Osteocyte (in vitro differentiated cells): ENCODE measurements around the gene BRCC3. TPM values are rescaled to one million over a fixed set of nuclear protein-coding genes. Genes with fewer than 3 reads are reported as not detected.

Source experiments
- DNase-seq: peaks from one replicate; pipeline ENCODE4 v3.0.0; 2021; ENCODE audit warnings: mixed read lengths; ENCODE audit not compliant: unreplicated experiment; ENCODE audit errors: extremely low spot score
- H3K27ac Mint-ChIP-seq: one replicate; pipeline ENCODE4 v1.8.0; 2021; ENCODE audit warnings: mild to moderate bottlenecking, mixed read lengths; ENCODE audit not compliant: unreplicated experiment
- H3K27me3 Mint-ChIP-seq: one replicate; pipeline ENCODE4 v1.8.0; 2021; ENCODE audit warnings: mixed read lengths; ENCODE audit not compliant: unreplicated experiment
- H3K36me3 Mint-ChIP-seq: one replicate; pipeline ENCODE4 v1.8.0; 2021; ENCODE audit warnings: mixed read lengths; ENCODE audit not compliant: unreplicated experiment
- H3K4me1 Mint-ChIP-seq: one replicate; pipeline ENCODE4 v1.8.0; 2021; ENCODE audit warnings: mixed read lengths; ENCODE audit not compliant: unreplicated experiment
- H3K4me3 Mint-ChIP-seq: one replicate; pipeline ENCODE4 v1.8.0; 2021; ENCODE audit warnings: mild to moderate bottlenecking, moderate library complexity, mixed read lengths; ENCODE audit not compliant: unreplicated experiment
- H3K9me3 Mint-ChIP-seq: one replicate; pipeline ENCODE4 v1.8.0; 2021; ENCODE audit warnings: mixed read lengths; ENCODE audit not compliant: unreplicated experiment
- CTCF ChIP-seq: fragments of 200-600 bp; sonication (generic); IDR thresholded peaks from 2 replicates; pipeline ENCODE4 v1.5.0; 2021; ENCODE audit warnings: antibody characterized with exemption, mild to moderate bottlenecking, moderate library complexity
- total RNA-seq: library from RNA; stranded (reverse); gene quantifications from 2 replicates; pipeline ENCODE4 v1.2.1, GENCODE V29; 2021

BRCC3 gene
- total RNA-seq, 1 donor from 2014 or later: 15.3 TPM

DNA sequence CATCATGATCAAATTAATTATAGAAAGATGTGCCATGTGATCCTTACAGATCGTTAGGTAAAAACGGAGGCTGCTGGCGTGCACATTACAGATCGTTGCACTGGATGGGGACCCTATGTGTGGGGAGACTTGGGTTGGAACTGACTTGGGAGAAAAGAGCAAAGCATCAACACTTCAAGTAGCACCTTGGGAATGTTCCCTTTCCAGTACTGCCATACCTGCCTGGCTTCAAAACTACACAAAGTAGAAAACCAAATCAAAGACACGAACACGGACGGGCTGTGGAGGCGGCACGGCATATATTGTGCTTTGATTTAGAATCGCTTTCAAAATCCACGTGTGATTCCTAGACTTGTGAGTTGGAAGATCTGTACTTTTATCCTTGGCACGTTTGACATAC lies 1.3 kb upstream of the BRCC3 start:
- H3K36me3 Mint-ChIP-seq: peaks cover 2% of the 10 kb centered on the region
- peak overlapping the region; percentile 80 for H3K4me3 Mint-ChIP-seq
- peak overlapping the region; percentile 91 for H3K27ac Mint-ChIP-seq
- no peaks in the 10 kb centered on the region for H3K27me3 Mint-ChIP-seq
- no peak for TF ChIP-seq CTCF
- DNase-seq: no peak
- no peaks in the 10 kb centered on the region for H3K9me3 Mint-ChIP-seq
- H3K4me1 Mint-ChIP-seq: peaks cover 27% of the 10 kb centered on the region

DNA sequence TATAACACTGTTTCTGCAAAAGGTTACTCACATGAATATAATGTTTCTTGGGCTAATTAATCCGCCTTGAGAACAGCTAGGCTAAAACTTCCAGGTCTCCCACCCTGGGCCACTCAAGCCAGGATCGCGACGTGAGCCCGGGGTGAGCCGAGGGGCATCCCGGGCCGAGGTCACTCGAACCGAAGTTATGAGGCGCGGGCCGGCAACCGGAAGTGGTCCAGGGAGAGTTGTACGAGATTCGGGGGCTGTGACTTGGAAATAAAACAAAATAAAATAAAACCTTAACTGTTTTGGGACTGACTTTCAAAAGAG lies 689 bp upstream of the BRCC3 start:
- no peaks in the 10 kb centered on the region for H3K9me3 Mint-ChIP-seq
- peaks cover 27% of the 10 kb centered on the region for H3K4me1 Mint-ChIP-seq
- no peaks in the 10 kb centered on the region for H3K27me3 Mint-ChIP-seq
- H3K4me3 Mint-ChIP-seq: peak overlapping the region; percentile 80
- TF ChIP-seq CTCF: no peak
- H3K36me3 Mint-ChIP-seq: peaks cover 2% of the 10 kb centered on the region
- peak overlapping the region; percentile 91 for H3K27ac Mint-ChIP-seq
- DNase-seq: no peak

GRCh38 chrX:155071694-155072280 lies 479 bp downstream of the BRCC3 start:
- Mint-ChIP-seq H3K36me3 (peaks cover 2% of the 10 kb centered on the region), H3K4me1 (peaks cover 27% of the 10 kb centered on the region), H3K27ac (peak overlapping the region; percentile 85), H3K4me3 (peak overlapping the region; percentile 86), H3K9me3 (no peaks in the 10 kb centered on the region), H3K27me3 (no peaks in the 10 kb centered on the region)
- DNase-seq: no peak
- no peak for TF ChIP-seq CTCF

- Mint-ChIP-seq H3K36me3 (peaks cover 2% of the 10 kb centered on the region), H3K4me1 (no peaks in the 10 kb centered on the region), H3K9me3 (no peaks in the 10 kb centered on the region), H3K27ac (no peak overlapping the region), H3K4me3 (no peak overlapping the region), H3K27me3 (no peaks in the 10 kb centered on the region)
- no peak for DNase-seq
- TF ChIP-seq CTCF: peak; percentile 49
Measured at GRCh38 chrX:155086202-155086840, 15.0 kb downstream of the BRCC3 start.

GRCh38 chrX:155086961-155087735 lies 15.8 kb downstream of the BRCC3 start:
- Mint-ChIP-seq H3K27ac (no peak overlapping the region), H3K4me1 (no peaks in the 10 kb centered on the region), H3K9me3 (no peaks in the 10 kb centered on the region), H3K27me3 (no peaks in the 10 kb centered on the region), H3K4me3 (no peak overlapping the region), H3K36me3 (no peaks in the 10 kb centered on the region)
- no peak for TF ChIP-seq CTCF
- DNase-seq: no peak
